A673 (cell line): Measurements from ENCODE around the gene IQGAP2. TPM values are rescaled to one million over a fixed set of nuclear protein-coding genes. Genes with fewer than 3 reads are reported as not detected.
A peak's percentile ranks its signal among the peaks of the same experiment; 100 is the strongest.

ENCODE experiments used
- BruUV-seq: library from RNA; stranded (reverse); fragments of 400-500 nt; replicated peaks from 2 replicates; lab custom pipeline; 2021; lab: Mats Ljungman, UMichigan
- CTCF ChIA-PET: fragments of 300-600 bp; sonication (Branson Sonifier 250); formaldehyde crosslinking; loops from one replicate; lab custom pipeline; 2022; ENCODE audit warnings: antibody characterized with exemption; lab: Charles Lee
- POLR2A ChIA-PET: fragments of 300-600 bp; sonication (Branson Sonifier 250); formaldehyde crosslinking; loops from one replicate; lab custom pipeline; 2022; ENCODE audit warnings: antibody characterized with exemption; ENCODE audit not compliant: low non-redundant PET; lab: Charles Lee
- DNase-seq: peaks from one replicate; pipeline ENCODE4 v3.0.0-alpha.2; 2015; ENCODE audit warnings: low spot score
- H3K27ac ChIP-seq: fragments of 200-600 bp; sonication (generic); 2 replicates; pipeline ENCODE4 v1.5.1; 2016; ENCODE audit warnings: mixed run types, low read depth, mild to moderate bottlenecking, mixed read lengths, antibody characterized with exemption, low read length; ENCODE audit not compliant: poor library complexity, severe bottlenecking
- H3K27me3 ChIP-seq: fragments of 200-600 bp; sonication (generic); replicated peaks from 2 replicates; pipeline ENCODE4 v1.6.1; 2017; ENCODE audit warnings: mixed run types, low read depth, mild to moderate bottlenecking, mixed read lengths, antibody characterized with exemption, low read length; ENCODE audit not compliant: insufficient read depth, poor library complexity
- H3K36me3 ChIP-seq: fragments of 200-600 bp; sonication (generic); 2 replicates; pipeline ENCODE4 v1.6.1; 2016; ENCODE audit warnings: mixed run types, mild to moderate bottlenecking, mixed read lengths, antibody characterized with exemption, low read length; ENCODE audit not compliant: insufficient read depth, poor library complexity, severe bottlenecking
- H3K4me1 ChIP-seq: fragments of 200-600 bp; sonication (generic); 2 replicates; pipeline ENCODE4 v1.6.1; 2017; ENCODE audit warnings: mixed run types, mild to moderate bottlenecking, mixed read lengths, antibody characterized with exemption, low read length; ENCODE audit not compliant: insufficient read depth, poor library complexity, severe bottlenecking
- H3K4me3 ChIP-seq: fragments of 200-600 bp; sonication (generic); 2 replicates; pipeline ENCODE4 v1.5.1; 2016; ENCODE audit warnings: low read depth, mixed run types, mild to moderate bottlenecking, mixed read lengths, low read length; ENCODE audit not compliant: poor library complexity, severe bottlenecking
- H3K9me3 ChIP-seq: fragments of 200-600 bp; sonication (generic); 2 replicates; pipeline ENCODE4 v1.6.1; 2016; ENCODE audit warnings: mixed run types, low read depth, mild to moderate bottlenecking, mixed read lengths, antibody characterized with exemption, low read length; ENCODE audit not compliant: poor library complexity, severe bottlenecking
- EZH2 ChIP-seq: fragments of 200-600 bp; sonication (generic); IDR thresholded peaks from 2 replicates; pipeline ENCODE4 v1.6.1; 2017; ENCODE audit warnings: borderline replicate concordance, low read depth, mild to moderate bottlenecking, mixed read lengths, antibody characterized with exemption, low read length; ENCODE audit not compliant: poor library complexity, severe bottlenecking
- intact Hi-C: fragments of 100-400 bp; cut with micrococcal nuclease; formaldehyde crosslinking; loops from one replicate; pipeline ENCODE4 v1.10.0; 2022; ENCODE audit not compliant: unreplicated experiment
- total RNA-seq: library from RNA; stranded (reverse); gene quantifications from 2 replicates; pipeline ENCODE4 v1.2.3, GENCODE V29; 2021
- TF ChIP-seq, protein P1 (sequence below): fragments of 300-800, 200-600 bp; sonication (generic); conservative IDR thresholded peaks from 2 replicates; pipeline ENCODE4 v1.5.1; 2017; ENCODE audit warnings: low read depth, mild to moderate bottlenecking, antibody characterized with exemption, low read length, moderate library complexity, mixed read lengths

Gene IQGAP2
- total RNA-seq, 1 experiment from 2014 or later, result 26.8 TPM

DNA sequence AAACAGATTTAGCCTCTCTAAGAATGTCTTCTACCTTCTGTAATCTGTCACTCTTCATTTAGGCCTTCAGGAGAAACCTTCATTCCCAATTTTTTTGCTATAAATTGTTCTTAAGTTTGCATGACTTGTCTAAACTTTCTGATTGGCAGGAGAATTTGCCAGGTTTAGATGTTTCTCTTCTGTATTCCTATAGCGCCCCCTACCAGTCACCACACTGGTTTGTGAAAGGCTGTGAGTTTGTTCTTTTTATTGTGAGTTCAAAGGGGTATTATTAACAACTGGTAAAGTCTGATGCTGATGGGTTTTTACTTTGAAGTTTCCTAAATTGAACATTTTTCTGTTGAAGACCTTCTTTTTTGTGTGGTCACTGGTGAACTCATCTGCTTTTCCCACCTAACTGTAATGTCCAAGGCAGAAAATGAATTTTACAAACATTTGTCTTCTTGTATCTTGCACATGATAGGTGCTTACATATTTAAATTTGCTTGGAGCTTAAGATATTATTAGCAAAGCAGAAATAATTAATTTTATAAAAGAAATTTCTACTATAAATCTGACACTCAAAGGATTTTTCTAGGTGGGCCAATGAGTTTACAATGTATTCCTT, 238.5 kb downstream of the IQGAP2 start:
- no TSS peak for BruUV-seq
- TF ChIP-seq EZH2, result no peak
- TF ChIP-seq, protein P1, sequence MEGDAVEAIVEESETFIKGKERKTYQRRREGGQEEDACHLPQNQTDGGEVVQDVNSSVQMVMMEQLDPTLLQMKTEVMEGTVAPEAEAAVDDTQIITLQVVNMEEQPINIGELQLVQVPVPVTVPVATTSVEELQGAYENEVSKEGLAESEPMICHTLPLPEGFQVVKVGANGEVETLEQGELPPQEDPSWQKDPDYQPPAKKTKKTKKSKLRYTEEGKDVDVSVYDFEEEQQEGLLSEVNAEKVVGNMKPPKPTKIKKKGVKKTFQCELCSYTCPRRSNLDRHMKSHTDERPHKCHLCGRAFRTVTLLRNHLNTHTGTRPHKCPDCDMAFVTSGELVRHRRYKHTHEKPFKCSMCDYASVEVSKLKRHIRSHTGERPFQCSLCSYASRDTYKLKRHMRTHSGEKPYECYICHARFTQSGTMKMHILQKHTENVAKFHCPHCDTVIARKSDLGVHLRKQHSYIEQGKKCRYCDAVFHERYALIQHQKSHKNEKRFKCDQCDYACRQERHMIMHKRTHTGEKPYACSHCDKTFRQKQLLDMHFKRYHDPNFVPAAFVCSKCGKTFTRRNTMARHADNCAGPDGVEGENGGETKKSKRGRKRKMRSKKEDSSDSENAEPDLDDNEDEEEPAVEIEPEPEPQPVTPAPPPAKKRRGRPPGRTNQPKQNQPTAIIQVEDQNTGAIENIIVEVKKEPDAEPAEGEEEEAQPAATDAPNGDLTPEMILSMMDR, result peak; percentile 94
- Histone ChIP-seq H3K4me3 (no peak overlapping the region), H3K36me3 (no peaks in the 10 kb centered on the region), H3K27me3 (no peaks in the 10 kb centered on the region), H3K9me3 (no peaks in the 10 kb centered on the region), H3K4me1 (peaks cover 6% of the 10 kb centered on the region), H3K27ac (no peak overlapping the region)
- intact Hi-C loops, result loop anchor here (1.0 to 10.0 kb wide), 3 partner anchors 40 to 131 kb away; partner anchors contain the start of gene F2R
- DNase-seq, result peak; percentile 88
- CTCF ChIA-PET, result interaction anchor here (0.6 to 1.5 kb wide), 3 partner anchors 40 to 133 kb away, joined by 3 to 6 read pairs (median 6); no protein-coding TSS in a partner anchor
- POLR2A ChIA-PET, result no interaction called here

- no peak overlapping the region for H3K4me3 ChIP-seq
- intact Hi-C loops, result loop anchor here (5.0 to 10.0 kb wide), 2 partner anchors 72 to 130 kb away; partner anchors contain the start of gene F2R
- no peaks in the 10 kb centered on the region for H3K27me3 ChIP-seq
- H3K36me3 ChIP-seq, result no peaks in the 10 kb centered on the region
- POLR2A ChIA-PET, result no interaction called here
- H3K9me3 ChIP-seq, result no peaks in the 10 kb centered on the region
- CTCF ChIA-PET, result no interaction called here
- BruUV-seq, result no TSS peak
- H3K27ac ChIP-seq, result peak overlapping the region; percentile 40
- H3K4me1 ChIP-seq, result peaks cover 6% of the 10 kb centered on the region
- no peak for TF ChIP-seq EZH2
- TF ChIP-seq, protein P1, result no peak
- no peak for DNase-seq
These were observed 239.4 kb downstream of the IQGAP2 start for GRCh38 chr5:76642390-76643040.

DNA sequence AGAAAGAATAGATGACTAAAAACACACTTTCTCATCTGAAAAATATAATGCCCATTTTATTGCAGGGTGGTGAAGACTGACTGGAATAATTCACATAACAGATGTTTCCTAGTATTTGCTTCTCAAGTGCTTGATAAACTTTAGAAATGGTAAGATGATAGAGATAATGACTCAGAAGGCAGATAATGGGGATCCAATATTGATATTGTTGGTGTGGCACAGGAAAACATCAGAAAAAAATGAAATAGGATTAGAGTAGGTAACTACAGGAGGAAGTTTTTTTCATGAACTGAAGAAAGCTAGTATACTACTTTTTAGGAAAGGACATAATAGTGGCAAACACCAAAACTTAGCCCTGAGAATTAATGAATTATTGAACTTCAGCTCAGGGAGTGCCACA, 240.3 kb downstream of the IQGAP2 start:
- intact Hi-C loops, result loop anchor here (5.0 to 10.0 kb wide), 2 partner anchors 71 to 129 kb away; partner anchors contain the start of gene F2R
- Histone ChIP-seq H3K27ac (no peak overlapping the region), H3K4me1 (peaks cover 6% of the 10 kb centered on the region), H3K4me3 (no peak overlapping the region), H3K9me3 (peaks cover 3% of the 10 kb centered on the region), H3K36me3 (no peaks in the 10 kb centered on the region), H3K27me3 (no peaks in the 10 kb centered on the region)
- ChIA-PET CTCF (interaction anchor here (1.1 kb wide), 1 partner anchor 43 kb away, joined by 3 read pairs; no protein-coding TSS in a partner anchor), POLR2A (interaction anchor here (0.6 to 0.7 kb wide), 2 partner anchors 34 to 196 kb away, joined by 3 read pairs; no protein-coding TSS in a partner anchor)
- no TSS peak for BruUV-seq
- TF ChIP-seq, protein P1, result no peak
- TF ChIP-seq EZH2, result no peak
- DNase-seq, result no peak
